Effector memory CD8-positive, alpha-beta T cell (primary cell): ENCODE data around the gene CDH2.

Experiments
- ATAC-seq: fragments of 150-1000 bp; cut with Tn5 transposase; replicated peaks from 2 replicates; pipeline ENCODE4 v1.10.0; 2021; ENCODE audit warnings: mild to moderate bottlenecking, moderate library complexity
- DNase-seq, 3 experiments: peaks; one replicate each; pipeline ENCODE4 v3.0.0; 2021
- H3K27ac Mint-ChIP-seq, 2 donors: one replicate each; pipeline ENCODE4 v1.8.0; 2022; ENCODE audit warnings: mild to moderate bottlenecking in 2 of 2, mixed read lengths in 2 of 2, moderate library complexity in 2 of 2
- H3K27me3 Mint-ChIP-seq, 2 donors: one replicate each; pipeline ENCODE4 v1.8.0; 2022; ENCODE audit warnings: mixed read lengths in 2 of 2
- H3K36me3 Mint-ChIP-seq: one replicate; pipeline ENCODE4 v1.8.0; 2022; ENCODE audit warnings: mild to moderate bottlenecking, moderate library complexity, mixed read lengths; ENCODE audit not compliant: insufficient read depth
- H3K4me1 Mint-ChIP-seq, 2 donors: one replicate each; pipeline ENCODE4 v1.8.0; 2022; ENCODE audit warnings: low read depth in 2 of 2, mixed read lengths in 2 of 2
- H3K4me3 Mint-ChIP-seq, 2 donors: one replicate each; pipeline ENCODE4 v1.8.0; 2022; ENCODE audit warnings: mild to moderate bottlenecking in 2 of 2, mixed read lengths in 2 of 2, moderate library complexity in 2 of 2
- H3K9me3 Mint-ChIP-seq, 2 donors: one replicate each; pipeline ENCODE4 v1.8.0; 2022; ENCODE audit warnings: mixed read lengths in 2 of 2

The CDH2 gene

GRCh38 chr18:28159055-28159454 lies 17.9 kb downstream of the CDH2 start:
- ATAC-seq (no peak), DNase-seq (no peak)
- Mint-ChIP-seq H3K4me1 (no peaks in the 10 kb centered on the region), H3K9me3 (peaks cover 9 to 18% of the 10 kb centered on the region in 2 donors), H3K36me3 (no peaks in the 10 kb centered on the region), H3K4me3 (no peak overlapping the region), H3K27me3 (no peaks in the 10 kb centered on the region), H3K27ac (no peak overlapping the region)

GRCh38 chr18:28158083-28158581 lies 18.8 kb downstream of the CDH2 start:
- no peak for ATAC-seq
- Mint-ChIP-seq H3K4me1 (no peaks in the 10 kb centered on the region), H3K4me3 (no peak overlapping the region), H3K36me3 (no peaks in the 10 kb centered on the region), H3K27me3 (no peaks in the 10 kb centered on the region), H3K9me3 (peaks cover 9 to 20% of the 10 kb centered on the region in 2 donors), H3K27ac (no peak overlapping the region)
- no peak for DNase-seq

- H3K4me3 Mint-ChIP-seq, result no peak overlapping the region
- H3K4me1 Mint-ChIP-seq, result no peaks in the 10 kb centered on the region
- H3K36me3 Mint-ChIP-seq, result no peaks in the 10 kb centered on the region
- H3K9me3 Mint-ChIP-seq, result peaks cover 12 to 26% of the 10 kb centered on the region in 2 donors
- no peaks in the 10 kb centered on the region for H3K27me3 Mint-ChIP-seq
- DNase-seq (no peak), ATAC-seq (no peak)
- H3K27ac Mint-ChIP-seq, result no peak overlapping the region
Observed at GRCh38 chr18:28153485-28154065, 23.4 kb downstream of the CDH2 start.

GRCh38 chr18:28152754-28153153 lies 24.2 kb downstream of the CDH2 start:
- Mint-ChIP-seq H3K27me3 (no peaks in the 10 kb centered on the region), H3K4me3 (no peak overlapping the region), H3K27ac (no peak overlapping the region), H3K9me3 (peaks cover 15 to 30% of the 10 kb centered on the region in 2 donors), H3K4me1 (no peaks in the 10 kb centered on the region), H3K36me3 (no peaks in the 10 kb centered on the region)
- ATAC-seq, result no peak
- DNase-seq, result no peak

- no peak overlapping the region for H3K4me3 Mint-ChIP-seq
- DNase-seq (no peak), ATAC-seq (no peak)
- no peak overlapping the region for H3K27ac Mint-ChIP-seq
- no peaks in the 10 kb centered on the region for H3K27me3 Mint-ChIP-seq
- no peaks in the 10 kb centered on the region for H3K36me3 Mint-ChIP-seq
- peaks cover 15 to 30% of the 10 kb centered on the region in 2 donors for H3K9me3 Mint-ChIP-seq
- no peaks in the 10 kb centered on the region for H3K4me1 Mint-ChIP-seq
Observed at GRCh38 chr18:28152354-28152753, 24.6 kb downstream of the CDH2 start.

GRCh38 chr18:28151434-28151833 lies 25.5 kb downstream of the CDH2 start:
- H3K27ac Mint-ChIP-seq, result no peak overlapping the region
- ATAC-seq, result no peak

GRCh38 chr18:28150925-28151324 lies 26.0 kb downstream of the CDH2 start:
- Mint-ChIP-seq H3K27ac (no peak overlapping the region), H3K4me1 (no peaks in the 10 kb centered on the region), H3K36me3 (no peaks in the 10 kb centered on the region), H3K4me3 (no peak overlapping the region), H3K9me3 (peaks cover 15 to 30% of the 10 kb centered on the region in 2 donors), H3K27me3 (no peaks in the 10 kb centered on the region)
- DNase-seq (no peak), ATAC-seq (no peak)

More at GRCh38 chr18:28151434-28151833, 25.5 kb downstream of the CDH2 start:
- no peak overlapping the region for H3K4me3 Mint-ChIP-seq
- H3K27me3 Mint-ChIP-seq, result no peaks in the 10 kb centered on the region
- H3K4me1 Mint-ChIP-seq, result no peaks in the 10 kb centered on the region
- DNase-seq, result no peak
- H3K36me3 Mint-ChIP-seq, result no peaks in the 10 kb centered on the region
- H3K9me3 Mint-ChIP-seq, result peaks cover 15 to 30% of the 10 kb centered on the region in 2 donors

- Mint-ChIP-seq H3K4me3 (no peak overlapping the region), H3K4me1 (no peaks in the 10 kb centered on the region), H3K36me3 (no peaks in the 10 kb centered on the region), H3K27ac (no peak overlapping the region), H3K9me3 (peaks cover 15 to 28% of the 10 kb centered on the region in 2 donors), H3K27me3 (no peaks in the 10 kb centered on the region)
- DNase-seq (no peak), ATAC-seq (no peak)
Observed at GRCh38 chr18:28149810-28150420, 27.0 kb downstream of the CDH2 start.

- DNase-seq, result no peak
- no peaks in the 10 kb centered on the region for H3K36me3 Mint-ChIP-seq
- no peaks in the 10 kb centered on the region for H3K27me3 Mint-ChIP-seq
- peaks cover 10 to 16% of the 10 kb centered on the region in 2 donors for H3K9me3 Mint-ChIP-seq
- no peak for ATAC-seq
- no peak overlapping the region for H3K4me3 Mint-ChIP-seq
- no peak overlapping the region for H3K27ac Mint-ChIP-seq
- no peaks in the 10 kb centered on the region for H3K4me1 Mint-ChIP-seq
Observed at GRCh38 chr18:28147674-28148171, 29.2 kb downstream of the CDH2 start.

GRCh38 chr18:28143725-28144124 lies 33.2 kb downstream of the CDH2 start:
- Mint-ChIP-seq H3K4me3 (no peak overlapping the region), H3K36me3 (no peaks in the 10 kb centered on the region), H3K9me3 (peaks cover 12 to 19% of the 10 kb centered on the region in 2 donors), H3K4me1 (no peaks in the 10 kb centered on the region), H3K27me3 (no peaks in the 10 kb centered on the region), H3K27ac (no peak overlapping the region)
- DNase-seq, result no peak
- no peak for ATAC-seq

GRCh38 chr18:28138816-28139215 lies 38.1 kb downstream of the CDH2 start:
- Mint-ChIP-seq H3K27me3 (no peaks in the 10 kb centered on the region), H3K36me3 (no peaks in the 10 kb centered on the region), H3K4me3 (no peak overlapping the region), H3K4me1 (no peaks in the 10 kb centered on the region), H3K27ac (no peak overlapping the region), H3K9me3 (peaks cover 13 to 14% of the 10 kb centered on the region in 2 donors)
- ATAC-seq (no peak), DNase-seq (no peak)

GRCh38 chr18:28136071-28136470 lies 40.9 kb downstream of the CDH2 start:
- no peak overlapping the region for H3K4me3 Mint-ChIP-seq
- DNase-seq, result no peak
- no peaks in the 10 kb centered on the region for H3K4me1 Mint-ChIP-seq
- H3K27me3 Mint-ChIP-seq, result no peaks in the 10 kb centered on the region
- no peak for ATAC-seq
- no peaks in the 10 kb centered on the region for H3K36me3 Mint-ChIP-seq
- H3K9me3 Mint-ChIP-seq, result peaks cover 12 to 13% of the 10 kb centered on the region in 2 donors
- H3K27ac Mint-ChIP-seq, result no peak overlapping the region

GRCh38 chr18:28134774-28135173 lies 42.2 kb downstream of the CDH2 start:
- H3K9me3 Mint-ChIP-seq, result peaks cover 8 to 10% of the 10 kb centered on the region in 2 donors
- H3K4me1 Mint-ChIP-seq, result no peaks in the 10 kb centered on the region
- no peak overlapping the region for H3K4me3 Mint-ChIP-seq
- H3K27ac Mint-ChIP-seq, result no peak overlapping the region
- no peaks in the 10 kb centered on the region for H3K27me3 Mint-ChIP-seq
- no peaks in the 10 kb centered on the region for H3K36me3 Mint-ChIP-seq
- DNase-seq (no peak), ATAC-seq (no peak)

GRCh38 chr18:28132084-28132483 lies 44.8 kb downstream of the CDH2 start:
- Mint-ChIP-seq H3K9me3 (peaks cover 0 to 2% of the 10 kb centered on the region in 2 donors), H3K4me3 (no peak overlapping the region), H3K27ac (no peak overlapping the region), H3K27me3 (no peaks in the 10 kb centered on the region), H3K4me1 (no peaks in the 10 kb centered on the region), H3K36me3 (no peaks in the 10 kb centered on the region)
- DNase-seq (no peak), ATAC-seq (no peak)
